ENCODE measurements around the gene MAL. TPM values are rescaled to one million over a fixed set of nuclear protein-coding genes. Genes with fewer than 3 reads are reported as not detected.

Gene MAL
- total RNA-seq, 1 donor from 2014 or later: 101 TPM

GRCh38 chr2:95061601-95062183, 36.2 kb downstream of the MAL start:
- no peaks in the 10 kb centered on the region for H3K36me3 Mint-ChIP-seq (ENCODE audit: low read depth)
- H3K27me3 Mint-ChIP-seq (ENCODE audit: low read depth): no peaks in the 10 kb centered on the region
- H3K27ac Mint-ChIP-seq: peak overlapping the region; percentile 56
- no peak overlapping the region for H3K4me3 Mint-ChIP-seq (ENCODE audit: low read depth)
- peaks cover 24% of the 10 kb centered on the region for H3K4me1 Mint-ChIP-seq (ENCODE audit: low read depth)
- no peak for DNase-seq (ENCODE audit: low spot score)
- H3K9me3 Mint-ChIP-seq: no peaks in the 10 kb centered on the region
- intact Hi-C loops (cut with micrococcal nuclease): no loop called here

DNA sequence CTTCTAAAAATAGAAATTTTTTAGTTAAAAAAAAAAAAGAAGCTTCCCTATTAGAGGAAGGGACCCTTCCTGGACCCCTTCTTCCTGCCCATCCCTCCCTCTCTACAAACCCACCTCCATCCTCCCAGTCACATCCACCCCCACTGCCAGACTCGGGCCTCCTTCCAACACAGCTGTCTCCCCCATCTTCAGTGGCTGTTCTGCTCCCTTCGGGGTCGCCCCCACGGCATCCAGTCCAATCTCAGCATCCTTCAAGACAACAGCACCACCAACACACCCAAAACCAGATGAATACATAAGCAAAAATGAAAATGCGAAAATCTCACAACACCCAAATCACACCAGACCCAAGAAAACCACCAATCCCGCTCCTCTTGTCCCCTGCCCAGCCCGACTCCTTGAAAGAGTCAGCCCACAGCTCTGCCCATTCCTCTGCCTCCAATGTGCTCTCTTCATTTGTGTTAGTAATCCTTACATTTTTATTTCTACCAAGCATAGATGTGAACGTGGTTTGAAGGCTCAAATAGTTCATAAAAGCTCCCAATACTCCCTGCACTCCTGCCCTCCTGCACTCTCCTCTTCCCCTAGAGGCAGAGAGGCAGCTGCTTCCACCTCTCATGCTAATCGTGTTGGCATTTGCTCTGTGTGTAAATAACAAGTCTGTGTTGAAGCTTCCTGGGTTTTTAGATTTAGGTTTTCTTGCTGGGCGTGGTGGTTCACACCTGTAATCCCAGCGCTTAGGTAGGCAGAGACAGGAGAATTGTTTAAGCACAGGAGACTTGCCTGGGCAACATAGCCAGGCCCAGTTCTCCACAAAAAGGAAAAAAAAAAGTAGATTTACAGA, 37.0 kb downstream of the MAL start:
- Mint-ChIP-seq H3K4me1 (ENCODE audit: low read depth) (peaks cover 24% of the 10 kb centered on the region), H3K4me3 (ENCODE audit: low read depth) (peak overlapping the region; percentile 7), H3K27ac (peak overlapping the region; percentile 67), H3K9me3 (no peaks in the 10 kb centered on the region), H3K36me3 (ENCODE audit: low read depth) (no peaks in the 10 kb centered on the region), H3K27me3 (ENCODE audit: low read depth) (no peaks in the 10 kb centered on the region)
- no peak for DNase-seq (ENCODE audit: low spot score)
- intact Hi-C loops (cut with micrococcal nuclease): no loop called here

DNA sequence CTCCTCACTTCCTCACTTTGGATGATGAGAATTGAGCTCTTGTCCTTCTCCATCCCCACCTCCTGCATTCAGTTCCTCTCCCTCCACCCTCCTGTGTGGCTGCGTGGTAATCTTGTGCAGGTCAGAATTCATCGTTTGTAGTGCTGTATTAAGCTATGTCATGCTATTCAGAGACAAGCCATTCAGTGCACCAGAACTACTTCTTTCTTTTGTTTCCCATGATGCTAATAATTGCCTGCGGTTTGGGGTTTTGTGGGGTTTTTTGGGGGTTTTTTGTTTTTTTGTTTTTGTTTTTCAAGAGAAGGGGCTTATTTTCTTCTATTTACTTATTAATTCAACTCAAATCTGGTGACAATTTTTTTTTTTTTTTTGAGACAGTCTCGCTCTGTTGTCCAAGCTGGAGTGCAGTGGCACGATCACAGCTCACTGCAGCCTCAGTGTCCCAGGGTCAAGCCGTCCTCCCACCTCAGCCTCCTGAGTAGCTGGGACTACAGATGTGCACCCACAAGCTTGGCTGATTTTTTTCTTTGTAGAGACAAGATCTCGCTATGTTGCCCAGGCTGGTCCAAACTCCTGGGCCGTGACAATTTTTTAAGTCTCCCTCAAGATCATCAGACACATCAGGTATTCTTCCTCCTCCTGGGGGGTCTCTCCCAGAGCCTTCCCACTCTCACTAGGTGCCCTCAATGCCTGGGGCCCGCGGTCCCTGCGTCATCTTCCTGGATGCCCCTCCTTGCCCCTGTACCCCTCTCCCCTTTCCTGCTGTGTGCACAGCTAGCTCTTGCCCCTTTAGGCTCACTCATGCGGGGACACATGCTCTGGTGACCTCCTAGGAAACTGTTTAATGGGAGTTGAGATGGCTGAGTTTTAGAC, 37.8 kb downstream of the MAL start:
- Mint-ChIP-seq H3K36me3 (ENCODE audit: low read depth) (peaks cover under 1% of the 10 kb centered on the region), H3K4me3 (ENCODE audit: low read depth) (no peak overlapping the region), H3K27ac (peak overlapping the region; percentile 39), H3K4me1 (ENCODE audit: low read depth) (peaks cover 24% of the 10 kb centered on the region), H3K27me3 (ENCODE audit: low read depth) (no peaks in the 10 kb centered on the region), H3K9me3 (no peaks in the 10 kb centered on the region)
- DNase-seq (ENCODE audit: low spot score): no peak
- intact Hi-C loops (cut with micrococcal nuclease): no loop called here

DNA sequence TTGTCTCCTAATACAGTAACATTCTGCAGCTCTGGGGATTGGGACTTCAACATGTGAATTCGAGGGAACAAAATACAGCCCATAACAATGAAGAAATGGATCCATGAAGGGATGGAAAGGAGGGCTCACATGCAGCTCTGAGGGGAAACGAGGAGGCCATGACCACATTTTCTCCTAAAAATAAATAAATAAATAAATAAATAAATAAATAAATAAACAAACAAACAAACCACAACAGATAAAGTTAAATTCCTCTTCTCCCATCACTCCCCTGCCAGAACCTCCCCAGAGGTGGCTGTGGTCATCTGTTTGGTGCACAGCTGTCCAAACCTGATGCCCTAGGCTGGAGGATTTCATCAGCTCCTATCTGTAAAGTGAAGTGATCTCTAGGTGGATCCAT, 42.7 kb downstream of the MAL start:
- intact Hi-C loops (cut with micrococcal nuclease): no loop called here
- Mint-ChIP-seq H3K9me3 (no peaks in the 10 kb centered on the region), H3K27ac (no peak overlapping the region), H3K27me3 (ENCODE audit: low read depth) (no peaks in the 10 kb centered on the region), H3K4me1 (ENCODE audit: low read depth) (peaks cover 30% of the 10 kb centered on the region), H3K4me3 (ENCODE audit: low read depth) (no peak overlapping the region), H3K36me3 (ENCODE audit: low read depth) (peaks cover 8% of the 10 kb centered on the region)
- peak; percentile 2 for DNase-seq (ENCODE audit: low spot score)

GRCh38 chr2:95069465-95069864, 44.0 kb downstream of the MAL start:
- intact Hi-C loops (cut with micrococcal nuclease): no loop called here
- Mint-ChIP-seq H3K4me3 (ENCODE audit: low read depth) (no peak overlapping the region), H3K9me3 (no peaks in the 10 kb centered on the region), H3K27ac (no peak overlapping the region), H3K27me3 (ENCODE audit: low read depth) (no peaks in the 10 kb centered on the region), H3K4me1 (ENCODE audit: low read depth) (peaks cover 35% of the 10 kb centered on the region), H3K36me3 (ENCODE audit: low read depth) (peaks cover 9% of the 10 kb centered on the region)
- DNase-seq (ENCODE audit: low spot score): no peak

GRCh38 chr2:95071856-95072255, 46.3 kb downstream of the MAL start:
- intact Hi-C loops (cut with micrococcal nuclease): no loop called here
- Mint-ChIP-seq H3K27ac (no peak overlapping the region), H3K36me3 (ENCODE audit: low read depth) (peaks cover 9% of the 10 kb centered on the region), H3K9me3 (no peaks in the 10 kb centered on the region), H3K27me3 (ENCODE audit: low read depth) (no peaks in the 10 kb centered on the region), H3K4me1 (ENCODE audit: low read depth) (peaks cover 55% of the 10 kb centered on the region), H3K4me3 (ENCODE audit: low read depth) (no peak overlapping the region)
- no peak for DNase-seq (ENCODE audit: low spot score)

DNA sequence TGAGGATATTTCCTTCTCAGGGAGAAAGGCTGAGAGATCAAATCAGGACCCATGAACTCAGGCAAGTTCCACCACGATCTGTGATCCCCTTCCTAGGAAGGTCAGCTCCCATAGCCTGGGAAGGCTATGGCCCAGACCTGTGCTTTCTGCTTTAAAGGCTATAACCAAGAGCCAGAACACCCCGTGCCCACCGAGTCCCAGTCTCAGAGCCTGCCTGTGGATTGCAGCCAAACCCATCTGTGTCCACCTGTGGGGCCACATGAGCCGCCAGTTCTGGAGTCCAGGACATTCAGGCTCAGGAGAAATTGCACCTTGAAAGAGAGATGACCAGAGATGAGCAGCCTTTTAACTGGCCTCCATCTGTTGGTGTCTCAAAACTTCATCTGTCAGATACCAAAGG, 46.9 kb downstream of the MAL start:
- Mint-ChIP-seq H3K4me3 (ENCODE audit: low read depth) (no peak overlapping the region), H3K27ac (no peak overlapping the region), H3K9me3 (no peaks in the 10 kb centered on the region), H3K27me3 (ENCODE audit: low read depth) (no peaks in the 10 kb centered on the region), H3K36me3 (ENCODE audit: low read depth) (peaks cover 9% of the 10 kb centered on the region), H3K4me1 (ENCODE audit: low read depth) (peaks cover 58% of the 10 kb centered on the region)
- intact Hi-C loops (cut with micrococcal nuclease): no loop called here
- no peak for DNase-seq (ENCODE audit: low spot score)

DNA sequence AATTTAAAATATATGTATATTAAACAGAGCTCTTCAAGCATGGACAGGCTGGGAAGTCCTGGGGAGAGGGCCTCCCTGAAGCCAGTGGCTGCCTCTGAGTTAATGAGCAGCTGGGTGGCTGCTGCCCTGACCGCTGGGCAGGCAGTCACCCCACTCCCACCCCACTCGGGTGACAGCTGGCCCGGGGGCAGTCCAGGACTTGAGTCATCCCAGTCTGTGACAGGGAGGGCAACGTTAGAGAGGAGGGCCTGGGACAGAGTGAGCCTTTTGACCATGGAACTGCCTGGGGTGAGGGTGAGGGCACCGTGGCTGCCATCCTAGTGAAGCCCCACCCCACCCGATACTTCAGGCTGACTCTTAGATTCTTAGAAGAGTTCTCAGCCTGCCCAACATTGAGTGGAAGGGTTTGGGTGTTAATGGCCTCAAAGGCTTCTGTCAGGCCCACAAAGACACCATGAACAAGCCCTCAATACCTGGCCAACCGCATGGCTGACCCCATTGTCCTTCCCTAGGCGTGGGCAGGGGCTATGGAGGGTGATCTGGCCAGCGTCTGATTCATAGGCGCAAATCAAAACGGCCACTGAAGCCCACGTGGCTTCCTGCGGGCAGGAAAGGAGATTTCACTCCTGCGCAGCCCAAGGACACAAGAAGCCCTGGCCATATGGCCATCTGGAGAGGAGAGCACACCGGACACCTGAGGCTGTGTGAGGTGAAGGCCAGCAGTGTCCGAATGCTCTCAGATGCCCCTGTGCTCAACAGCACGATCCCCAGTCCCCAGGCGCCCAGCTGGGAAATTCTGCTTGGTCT, 48.6 kb downstream of the MAL start:
- no peaks in the 10 kb centered on the region for H3K27me3 Mint-ChIP-seq (ENCODE audit: low read depth)
- H3K36me3 Mint-ChIP-seq (ENCODE audit: low read depth): peaks cover 5% of the 10 kb centered on the region
- intact Hi-C loops (cut with micrococcal nuclease): no loop called here
- H3K4me3 Mint-ChIP-seq (ENCODE audit: low read depth): peak overlapping the region; percentile 87
- no peak for DNase-seq (ENCODE audit: low spot score)
- H3K9me3 Mint-ChIP-seq: no peaks in the 10 kb centered on the region
- H3K4me1 Mint-ChIP-seq (ENCODE audit: low read depth): peaks cover 70% of the 10 kb centered on the region
- H3K27ac Mint-ChIP-seq: peak overlapping the region; percentile 95

DNA sequence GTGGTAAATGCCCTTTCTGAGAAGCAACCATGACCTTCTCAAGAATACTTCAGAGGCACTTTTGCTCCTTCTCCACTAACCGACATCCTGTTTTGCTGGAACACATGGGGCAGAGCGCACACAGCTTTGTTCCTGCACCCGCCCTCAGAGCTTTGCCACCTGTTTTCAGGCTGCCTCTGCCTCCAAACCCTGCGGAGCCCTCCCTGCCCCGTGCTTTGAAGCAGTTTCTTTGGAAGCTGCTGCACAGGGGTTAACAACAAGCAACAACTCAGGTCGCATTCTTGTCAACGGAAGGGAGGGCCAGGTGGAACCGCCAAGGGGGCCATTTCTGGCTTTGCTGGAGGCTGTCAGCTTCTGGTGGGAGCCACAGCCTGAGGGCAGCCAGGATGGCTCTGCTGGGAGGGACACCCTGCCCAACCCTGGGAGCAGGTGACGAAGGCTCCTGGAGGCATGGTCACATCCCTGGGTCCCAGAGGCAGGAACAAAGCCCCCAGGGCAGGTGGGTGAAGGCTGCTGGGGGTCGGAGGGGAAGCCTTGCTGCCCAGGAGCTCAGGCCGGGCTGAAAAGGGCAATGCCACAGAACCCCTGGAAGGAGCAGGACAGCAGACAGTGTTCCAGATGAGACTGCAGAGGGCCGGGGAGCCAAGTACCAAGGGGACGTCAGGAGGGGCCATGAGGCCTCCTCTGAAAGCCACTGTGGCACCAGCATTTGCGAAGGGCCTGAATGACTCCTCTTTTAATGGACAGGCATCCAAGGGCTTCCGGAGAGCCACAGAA, 49.3 kb downstream of the MAL start:
- Mint-ChIP-seq H3K4me3 (ENCODE audit: low read depth) (peak overlapping the region; percentile 87), H3K36me3 (ENCODE audit: low read depth) (peaks cover 5% of the 10 kb centered on the region), H3K4me1 (ENCODE audit: low read depth) (peaks cover 73% of the 10 kb centered on the region), H3K27ac (peak overlapping the region; percentile 95), H3K27me3 (ENCODE audit: low read depth) (no peaks in the 10 kb centered on the region), H3K9me3 (no peaks in the 10 kb centered on the region)
- intact Hi-C loops (cut with micrococcal nuclease): loop anchor here (1.0 to 5.0 kb wide), 2 partner anchors 25 to 92 kb away; partner anchors contain the start of gene ZNF2
- peak; percentile 72 for DNase-seq (ENCODE audit: low spot score)

DNA sequence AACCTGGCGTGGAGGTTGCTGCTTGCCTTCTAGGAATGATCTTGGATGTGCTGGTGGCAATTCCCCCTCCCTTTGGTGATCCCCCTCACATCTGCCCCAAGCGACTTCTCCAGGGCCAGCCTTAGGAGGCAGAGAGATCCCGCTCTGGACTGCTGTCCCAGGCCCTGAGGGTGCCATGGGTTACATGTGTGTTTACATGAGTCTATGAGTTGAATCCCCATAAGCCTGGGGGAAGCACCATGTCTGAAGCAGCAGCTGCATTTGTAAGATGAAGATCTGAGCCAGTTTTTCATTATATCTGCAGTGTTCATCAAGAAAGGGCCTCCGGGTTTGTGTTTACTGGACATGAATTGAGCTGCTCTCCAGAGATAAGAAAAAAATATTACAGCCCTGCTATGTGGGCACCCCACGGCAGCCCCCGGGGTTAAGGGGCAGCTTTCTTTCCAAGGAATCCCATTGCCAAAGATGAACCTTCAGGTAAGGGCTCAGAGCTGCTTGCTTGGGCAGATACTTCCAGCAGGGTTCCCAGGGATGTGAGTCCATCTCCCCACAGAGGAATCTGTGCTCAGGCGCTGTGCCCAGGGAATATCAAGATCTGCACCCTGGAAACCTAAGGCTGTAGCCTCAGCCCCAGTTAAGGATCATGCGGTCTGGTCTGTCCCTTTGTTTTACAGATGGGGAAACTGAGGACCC, 50.1 kb downstream of the MAL start:
- H3K4me1 Mint-ChIP-seq (ENCODE audit: low read depth): peaks cover 75% of the 10 kb centered on the region
- peaks cover 5% of the 10 kb centered on the region for H3K36me3 Mint-ChIP-seq (ENCODE audit: low read depth)
- H3K27me3 Mint-ChIP-seq (ENCODE audit: low read depth): no peaks in the 10 kb centered on the region
- no peaks in the 10 kb centered on the region for H3K9me3 Mint-ChIP-seq
- peak overlapping the region; percentile 95 for H3K27ac Mint-ChIP-seq
- intact Hi-C loops (cut with micrococcal nuclease): loop anchor here (1.0 to 5.0 kb wide), 2 partner anchors 25 to 92 kb away; partner anchors contain the start of gene ZNF2
- DNase-seq (ENCODE audit: low spot score): no peak
- H3K4me3 Mint-ChIP-seq (ENCODE audit: low read depth): peak overlapping the region; percentile 87
